ENCODE results near the gene OSBPL1A.

The OSBPL1A gene

DNA sequence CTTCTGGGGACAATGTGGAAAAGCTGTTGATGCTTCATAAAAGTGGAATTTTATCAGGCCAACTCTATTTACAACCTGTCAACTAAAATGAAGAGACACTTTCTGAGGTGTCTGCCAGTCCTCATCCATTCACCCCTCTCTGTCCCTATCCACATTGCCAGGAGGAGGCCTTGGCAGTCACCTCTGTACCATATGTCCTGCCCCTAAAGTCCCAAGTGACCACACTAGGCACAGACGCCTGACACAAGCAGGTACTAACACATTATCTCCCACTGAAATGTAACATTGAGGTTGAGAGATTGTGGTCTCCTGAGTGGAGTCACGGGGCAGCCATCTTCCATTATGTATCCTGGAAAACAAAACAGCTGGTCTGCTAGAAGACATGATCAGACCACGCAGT is 71.4 kb downstream of the OSBPL1A start:
- no peak for DNase-seq

DNA sequence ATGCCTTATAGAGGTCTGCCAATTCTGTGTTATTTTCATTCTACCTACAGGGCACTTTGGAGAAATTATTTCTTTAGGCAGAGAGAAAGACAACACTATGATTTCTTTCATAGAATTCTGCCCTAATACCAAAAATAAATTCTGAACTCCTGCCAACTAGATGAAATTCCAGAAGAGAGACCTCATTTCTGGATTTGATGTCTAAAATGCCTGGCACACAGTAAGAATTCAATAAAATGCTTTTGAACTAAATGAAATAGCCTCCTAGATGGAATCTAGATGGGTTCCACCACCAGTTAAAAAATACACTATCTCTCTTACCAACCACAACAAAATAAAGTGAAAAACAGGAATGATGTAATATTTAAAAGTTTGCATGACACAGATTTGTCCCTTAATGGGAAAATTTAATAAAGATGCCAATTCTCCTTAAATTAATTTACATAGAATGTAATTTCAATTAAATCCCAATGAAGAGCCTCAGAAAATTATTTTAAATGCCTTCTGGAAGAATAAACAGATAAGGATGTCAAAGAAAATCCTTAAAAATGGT is 75.0 kb downstream of the OSBPL1A start:
- DNase-seq, result no peak

GRCh38 chr18:24321071-24321470 is 76.6 kb downstream of the OSBPL1A start:
- no peak for DNase-seq

GRCh38 chr18:24319757-24320156 is 77.9 kb downstream of the OSBPL1A start:
- DNase-seq, result no peak

- DNase-seq, result no peak
These were observed 80.3 kb downstream of the OSBPL1A start for GRCh38 chr18:24317370-24317769.

GRCh38 chr18:24315170-24315569 is 82.5 kb downstream of the OSBPL1A start:
- no peak for DNase-seq

- DNase-seq, result no peak
These were observed 91.4 kb downstream of the OSBPL1A start for GRCh38 chr18:24306201-24306600.

GRCh38 chr18:24300703-24301102 is 96.9 kb downstream of the OSBPL1A start:
- no peak for DNase-seq

- no peak for DNase-seq
These were observed 101.3 kb downstream of the OSBPL1A start for GRCh38 chr18:24296276-24296675.

GRCh38 chr18:24293254-24293653 is 104.4 kb downstream of the OSBPL1A start:
- DNase-seq, result no peak

GRCh38 chr18:24278591-24278990 is 119.0 kb downstream of the OSBPL1A start:
- no peak for DNase-seq

DNA sequence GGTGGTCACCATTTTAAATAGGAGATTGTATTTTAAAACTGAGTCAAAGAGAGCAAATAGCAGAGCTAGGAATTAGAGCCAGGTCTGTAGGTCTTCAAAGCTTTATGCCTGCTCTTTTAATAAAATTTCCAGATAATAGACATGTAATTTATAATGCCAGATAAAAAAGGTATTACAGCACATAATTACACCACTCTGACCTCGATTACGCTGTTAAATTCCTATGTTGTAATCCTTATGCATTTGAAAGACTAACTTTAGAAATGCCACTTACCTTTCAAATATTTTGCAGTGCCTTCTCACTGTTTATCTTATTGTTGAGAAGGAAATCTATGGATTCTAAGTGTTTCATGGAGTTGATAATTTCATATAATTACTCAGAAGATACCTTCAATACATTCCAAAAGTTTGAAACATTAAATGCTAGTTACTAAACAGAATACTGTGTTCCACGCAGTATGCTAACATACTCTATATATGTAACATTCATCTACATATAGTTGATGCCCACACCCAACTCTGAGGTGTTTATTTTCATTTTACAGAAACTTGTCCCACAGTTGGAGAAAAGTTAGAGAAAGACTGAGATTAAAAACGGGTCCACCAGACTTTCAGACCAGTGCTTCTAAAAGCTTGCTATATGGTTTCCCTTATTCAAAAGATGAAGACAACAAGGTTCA is 120.0 kb downstream of the OSBPL1A start:
- no peak for DNase-seq

- no peak for DNase-seq
These were observed 120.6 kb downstream of the OSBPL1A start for GRCh38 chr18:24276994-24277393.

DNA sequence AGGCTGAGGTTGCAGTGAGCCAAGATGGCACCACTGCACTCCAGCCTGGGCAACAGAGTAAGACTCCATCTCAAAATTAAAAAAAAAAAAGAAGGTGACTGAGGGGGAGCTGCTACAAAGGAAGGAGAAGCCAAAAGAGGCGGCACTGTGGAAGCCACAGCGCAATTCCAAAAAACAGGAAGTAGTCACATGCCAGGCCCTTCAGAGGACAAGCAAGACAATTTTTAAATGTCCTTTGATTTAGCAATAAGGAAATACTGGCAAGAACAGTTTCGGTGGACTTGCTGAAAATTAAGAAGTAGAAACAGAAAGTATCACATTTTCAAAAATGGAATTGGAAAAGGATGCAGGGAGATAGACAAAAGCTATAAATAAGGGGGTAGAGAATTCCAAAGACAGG is 122.8 kb downstream of the OSBPL1A start:
- no peak for DNase-seq

- no peak for DNase-seq
These were observed 124.0 kb downstream of the OSBPL1A start for GRCh38 chr18:24273596-24273995.

DNA sequence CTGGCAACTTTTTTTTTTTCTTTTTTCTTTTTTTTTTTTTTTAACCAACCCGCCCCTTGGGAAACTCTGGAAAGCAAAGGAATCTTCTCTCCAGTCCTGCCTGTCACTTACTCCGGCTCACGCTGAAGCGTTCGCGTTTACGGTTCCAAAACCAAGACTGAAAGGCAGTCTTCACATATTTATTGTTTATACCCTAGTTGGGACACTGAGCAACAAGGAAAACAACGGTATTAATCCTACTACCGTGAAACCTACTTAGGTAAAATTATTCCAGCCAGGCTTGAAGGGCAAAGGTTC is 125.4 kb downstream of the OSBPL1A start:
- DNase-seq, result no peak

- DNase-seq, result peak; percentile 52 to 69
These were observed 126.0 kb downstream of the OSBPL1A start for GRCh38 chr18:24271381-24272228.

DNA sequence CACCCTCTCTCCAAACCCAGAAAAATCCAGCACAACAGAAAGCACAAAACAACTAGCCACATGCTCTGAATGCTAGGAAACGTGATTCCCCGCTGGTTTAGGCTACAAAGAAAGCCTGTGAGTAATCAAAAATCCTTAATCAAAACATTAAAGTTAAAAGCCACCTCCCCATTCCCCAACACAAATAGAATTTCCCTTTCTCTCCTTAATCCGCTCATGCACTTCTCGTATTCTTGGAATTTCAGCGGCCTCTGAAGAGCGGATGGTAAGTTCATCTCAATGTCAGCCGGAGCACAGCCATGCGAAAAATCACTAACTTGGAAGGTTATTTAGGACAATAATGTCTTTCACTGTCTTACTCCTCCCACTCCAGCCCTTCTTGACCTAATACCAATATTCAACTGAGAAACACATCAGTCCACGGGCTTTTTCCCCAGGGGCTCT is 126.7 kb downstream of the OSBPL1A start:
- DNase-seq, result no peak

GRCh38 chr18:24270358-24270936 is 127.2 kb downstream of the OSBPL1A start:
- no peak for DNase-seq

- DNase-seq, result no peak
These were observed 128.7 kb downstream of the OSBPL1A start for GRCh38 chr18:24268784-24269550.

GRCh38 chr18:24267878-24268277 is 129.7 kb downstream of the OSBPL1A start:
- no peak for DNase-seq

DNA sequence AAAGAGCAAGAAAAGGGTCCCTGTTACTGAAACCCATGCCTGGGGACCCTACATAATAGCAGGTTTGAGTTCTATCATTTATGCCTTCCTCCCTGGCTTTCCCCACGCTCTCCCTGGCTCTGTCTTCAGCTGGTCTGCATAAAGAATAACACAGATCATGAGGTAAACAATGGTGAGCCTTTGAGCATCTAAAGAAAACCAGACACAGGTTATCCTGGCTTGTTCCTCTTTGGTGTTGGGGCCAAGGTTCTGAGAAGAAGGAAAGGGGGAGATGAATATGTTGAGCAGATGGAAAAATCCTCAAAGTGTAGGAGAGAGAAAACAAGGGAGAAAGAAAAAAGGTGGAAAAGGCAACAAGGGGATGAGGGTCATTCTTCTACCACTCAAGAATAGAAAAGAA is 131.5 kb downstream of the OSBPL1A start:
- no peak for DNase-seq

DNA sequence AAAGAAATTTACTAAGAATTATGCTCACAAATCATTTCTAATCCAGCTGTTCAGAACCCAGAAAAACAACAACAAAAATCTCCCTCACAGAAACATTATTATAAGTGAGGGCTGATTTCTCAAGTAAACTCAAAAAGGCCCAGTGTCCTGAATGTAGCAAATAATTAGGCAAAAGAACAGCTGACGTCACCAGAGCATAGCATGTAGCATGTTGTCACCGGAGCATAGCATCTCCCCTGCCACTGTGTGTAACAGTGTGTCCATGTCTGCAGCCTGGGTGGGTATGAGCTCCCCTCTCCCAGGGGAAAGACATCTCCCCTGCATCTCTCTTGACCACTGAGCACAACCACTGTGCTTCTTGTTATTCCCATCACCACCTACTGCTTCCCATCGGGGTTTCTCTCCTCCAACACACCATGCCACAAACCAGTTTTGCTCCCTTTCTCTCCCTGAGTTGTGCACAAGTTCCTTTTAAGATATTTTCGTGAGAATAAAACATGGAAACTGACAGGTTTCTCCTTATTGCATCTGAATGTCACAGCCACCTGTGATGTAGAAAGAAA is 132.0 kb downstream of the OSBPL1A start:
- no peak for DNase-seq

All from NCI-H1930 (cell line).